OCI-M2 (cell line): ENCODE measurements around the gene CLDN4.

Experiments used
- DNase-seq: peaks from one replicate; lab custom pipeline; 2025; ENCODE audit not compliant: unreplicated experiment; lab: John Stamatoyannopoulos, UW

CLDN4 gene

DNA sequence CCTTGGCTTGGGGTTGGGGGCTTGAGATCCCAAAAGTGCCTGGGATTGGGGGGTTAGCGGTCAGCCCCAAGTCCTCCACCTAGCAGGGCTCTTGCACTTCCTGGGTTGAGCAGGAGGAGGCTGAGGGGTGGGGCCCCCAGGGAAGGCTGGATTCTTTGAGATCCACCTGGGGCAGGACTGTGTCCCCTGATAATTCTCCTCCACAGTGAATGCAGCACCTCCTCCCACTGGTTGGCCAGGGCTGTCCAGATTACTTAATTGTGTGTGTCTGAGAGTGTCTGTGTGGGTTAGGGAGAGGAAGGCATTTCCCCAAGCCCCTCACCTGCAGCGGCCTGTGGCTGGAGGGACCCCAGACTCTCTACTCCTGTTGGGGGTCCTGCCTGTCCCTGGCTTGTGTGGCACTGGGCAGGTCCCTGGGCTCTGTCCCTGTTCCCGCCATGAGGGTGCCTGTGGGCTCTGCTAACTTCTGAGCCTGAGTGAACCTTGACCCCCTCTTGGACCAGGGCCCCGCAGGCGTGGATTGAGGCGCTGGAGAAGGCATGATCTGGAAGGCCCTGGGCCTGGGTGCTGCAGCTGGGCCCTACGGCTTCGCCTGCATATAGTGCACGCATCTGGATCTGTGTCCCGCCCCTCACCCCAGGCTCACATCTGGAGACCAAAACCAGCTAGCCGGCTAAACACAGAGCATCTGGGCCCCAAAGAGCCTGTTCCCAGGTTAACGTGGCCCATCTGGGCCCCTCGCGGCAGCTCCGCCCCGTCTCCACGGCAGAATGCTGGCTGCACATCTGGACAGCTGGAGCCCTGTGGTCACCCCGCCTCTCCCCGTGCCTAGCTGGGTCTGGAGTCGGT lies 40.6 kb downstream of the CLDN4 start:
- DNase-seq, result no peak

DNA sequence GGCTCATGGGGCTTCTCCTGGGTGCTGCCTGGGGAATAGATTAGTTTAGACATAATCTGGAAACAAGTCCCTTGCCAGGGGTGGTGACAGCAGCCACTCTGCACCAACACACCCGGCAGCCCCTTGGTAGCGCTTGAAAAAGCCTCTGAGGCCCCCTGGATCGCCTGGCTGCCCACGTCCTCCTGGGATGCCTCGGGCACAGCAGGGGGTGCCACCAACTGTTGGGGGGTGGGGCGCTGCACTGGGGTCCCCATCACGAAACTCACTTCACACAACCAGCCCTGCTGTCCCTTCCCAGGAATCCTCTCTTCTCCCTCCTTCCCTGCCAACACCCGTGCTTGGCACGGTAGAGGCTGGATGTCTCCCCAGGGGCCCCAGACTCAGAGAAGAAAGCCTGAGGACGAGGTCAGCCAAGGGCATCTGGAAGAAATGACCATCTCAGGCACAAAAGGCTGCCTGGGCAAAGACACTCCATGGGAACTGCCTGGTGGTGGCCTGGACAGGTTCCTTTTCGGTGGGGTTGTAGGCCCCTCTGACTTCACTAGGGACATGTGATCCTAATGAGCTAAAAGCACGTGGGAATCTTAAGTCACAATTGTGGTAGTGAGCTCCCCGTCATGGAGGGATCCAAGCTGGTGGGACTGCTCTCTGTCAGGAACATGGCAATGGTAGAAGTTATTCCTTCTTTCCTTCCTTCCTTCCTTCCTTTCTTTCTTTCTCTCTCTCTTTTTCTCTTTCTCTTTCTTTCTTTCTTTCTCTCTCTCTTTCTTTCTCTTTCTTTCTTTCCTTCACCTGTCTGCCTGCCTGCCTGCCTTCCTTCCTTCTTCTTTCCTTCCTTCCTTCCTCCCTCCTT lies 41.5 kb downstream of the CLDN4 start:
- DNase-seq, result no peak

GRCh38 chr7:73876361-73876760 lies 45.6 kb downstream of the CLDN4 start:
- no peak for DNase-seq

DNA sequence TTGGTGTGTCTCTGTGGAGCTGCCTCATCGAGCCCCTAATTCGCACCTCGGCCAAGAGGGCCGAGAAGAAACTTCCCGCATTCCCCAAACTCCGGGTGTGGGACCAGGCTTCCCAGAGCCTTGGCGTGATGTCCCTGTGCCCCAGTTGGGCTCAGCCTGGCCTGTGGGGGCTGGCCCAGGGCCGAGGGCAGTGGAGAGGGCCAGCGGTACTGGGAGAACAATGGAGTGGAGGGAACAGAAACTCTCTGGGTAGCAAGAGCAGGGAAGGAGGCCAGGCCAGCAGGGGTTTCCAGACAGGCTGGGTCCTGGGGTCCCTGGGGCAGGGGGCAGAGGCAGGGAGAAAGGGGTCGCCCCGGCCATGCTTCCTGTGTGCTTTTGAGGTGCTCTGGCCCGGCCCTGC lies 46.2 kb downstream of the CLDN4 start:
- DNase-seq, result no peak

GRCh38 chr7:73879977-73880681 lies 49.3 kb downstream of the CLDN4 start:
- no peak for DNase-seq

DNA sequence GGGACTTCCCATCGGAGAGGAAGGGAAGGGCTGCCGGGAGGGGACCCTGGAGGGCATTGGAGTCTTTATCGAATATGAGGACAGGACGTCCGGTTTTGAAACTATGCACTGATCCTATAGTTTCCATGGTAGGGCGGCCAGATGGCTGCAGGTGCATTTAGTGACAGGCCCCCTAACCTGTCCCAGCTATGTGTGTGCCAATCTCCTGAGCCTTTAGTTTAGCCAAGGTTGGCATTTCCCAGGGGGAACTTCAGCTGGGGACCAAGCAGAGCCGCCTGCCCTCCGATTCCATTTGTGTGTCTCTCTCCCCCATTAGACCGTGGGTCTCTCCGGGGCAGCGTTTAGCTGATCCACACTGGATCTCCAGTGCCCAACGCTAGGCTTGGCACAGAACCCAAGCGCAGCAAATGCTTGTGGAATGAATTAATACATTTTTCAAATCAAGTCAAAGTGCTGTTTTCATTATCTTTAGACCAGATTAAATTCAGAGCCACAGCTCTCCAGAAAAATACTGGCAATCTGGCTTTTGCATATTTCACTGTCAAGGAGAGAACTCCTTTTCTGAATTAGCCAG lies 50.0 kb downstream of the CLDN4 start:
- no peak for DNase-seq

DNA sequence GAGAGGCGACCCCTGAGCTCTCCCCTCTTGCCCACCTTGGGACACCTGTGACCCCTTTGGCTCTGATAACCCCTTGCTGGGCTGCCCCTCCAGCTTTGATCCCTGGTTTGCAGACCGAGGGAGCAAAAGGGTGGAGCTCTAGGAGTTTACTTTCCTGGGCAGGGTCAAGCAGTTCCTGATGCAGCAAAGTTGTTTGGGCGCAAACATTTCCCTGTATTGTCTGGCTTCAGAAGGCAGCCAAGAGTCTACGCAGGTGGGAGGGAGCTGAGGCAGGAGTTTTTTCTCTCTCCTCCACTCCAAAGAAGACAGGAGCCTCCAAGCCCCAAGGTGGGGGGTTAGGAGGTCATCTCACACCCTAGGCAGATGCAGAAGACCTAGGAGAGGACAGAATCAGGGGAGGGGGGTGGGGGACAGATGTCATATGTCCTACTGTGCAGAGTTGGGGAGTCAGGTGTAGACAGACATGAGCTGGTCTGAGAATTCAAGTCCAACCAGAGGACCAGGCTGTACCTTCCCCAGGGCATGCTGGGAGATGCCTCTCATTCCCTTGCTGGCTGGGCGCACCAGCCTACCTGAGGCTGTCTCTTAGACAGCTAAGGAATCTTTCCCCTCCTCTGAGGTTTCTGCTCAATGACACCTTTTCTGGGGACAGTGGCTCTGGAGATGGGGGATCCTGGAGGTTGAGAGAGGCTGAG lies 50.7 kb downstream of the CLDN4 start:
- DNase-seq, result no peak

DNA sequence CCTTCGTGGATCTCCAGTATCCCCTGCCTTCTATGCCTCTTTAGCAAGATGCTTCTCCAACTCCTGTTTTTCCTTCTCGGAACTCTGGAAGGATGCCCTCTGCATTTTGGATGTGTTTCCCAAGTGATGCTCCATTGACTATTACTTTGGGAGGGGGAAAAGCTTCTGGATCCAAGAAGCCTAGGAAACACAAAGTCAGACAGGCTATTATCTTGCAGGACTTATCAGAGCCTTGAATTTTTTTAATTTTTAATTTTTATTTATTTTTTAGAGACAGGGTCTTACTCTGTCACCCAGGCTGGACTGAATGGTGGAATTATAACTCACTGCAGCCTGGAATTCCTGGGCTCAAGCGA lies 51.2 kb downstream of the CLDN4 start:
- DNase-seq, result no peak
